Pancreas (tissue), 10 donors: Measurements from ENCODE around the gene PDS5B. TPM values are rescaled to one million over a fixed set of nuclear protein-coding genes. Genes with fewer than 3 reads are reported as not detected.

ENCODE experiments used
- ATAC-seq, 4 donors: fragments of 200-7000 bp; cut with Tn5 transposase; one replicate each; pipeline versions ENCODE4 v1.8.0 to v1.9.1; 2020; ENCODE audit warnings: mild to moderate bottlenecking in 4 of 4, moderate library complexity in 4 of 4
- DNase-seq, 6 donors: peaks; one replicate each; pipeline ENCODE4 v3.0.0-alpha.2; 2020
- FAIRE-seq: peaks from 2 replicates; lab custom pipeline; 2012; peaks lifted over from hg19 to GRCh38; lab: Jason Lieb, UNC
- H3K27ac ChIP-seq, 4 donors: fragments of 200-600 bp; sonication (generic); 1 replicate in 3 of 4; 2 replicates in 1 of 4; pipeline versions ENCODE4 v1.5.0 to v1.8.0; 2020
- H3K27me3 ChIP-seq, 4 donors: fragments of 200-600 bp; one replicate each; pipeline ENCODE4 v1.8.0; 2021
- H3K36me3 ChIP-seq, 3 donors: fragments of 200-600 bp; sonication (generic) in 1 of 3; one replicate each; pipeline versions ENCODE4 v1.5.0 to v1.8.0; 2020 to 2021
- H3K4me1 ChIP-seq, 3 donors: fragments of 200-600 bp; one replicate each; pipeline ENCODE4 v1.8.0; 2021
- H3K4me3 ChIP-seq, 4 donors: fragments of 200-600 bp; sonication (generic) in 2 of 4; one replicate each; pipeline versions ENCODE4 v1.5.0 to v1.8.0; 2020 to 2021
- H3K9me3 ChIP-seq, 4 donors: fragments of 200-600 bp; one replicate each; pipeline ENCODE4 v1.8.0; 2021
- CTCF ChIP-seq, 4 donors: fragments of 200-600 bp; sonication (generic) in 3 of 4; IDR thresholded peaks; one replicate each; pipeline versions ENCODE4 v1.5.0 to v1.8.0; 2021; ENCODE audit warnings: antibody characterized with exemption in 4 of 4
- WGBS, 2 donors: extraction: QIAGEN DNeasy Blood & Tissue Kit; methylation state at CpG; one replicate each; pipeline ENCODE4 v1.1.7; 2013; 5-methylcytosine and 5-hydroxymethylcytosine counted together
- intact Hi-C, 3 donors: fragments of 100-400 bp; cut with DNase I; formaldehyde crosslinking; loops; one replicate each; pipeline versions ENCODE4 v1.11.1 to v1.14.2; 2022
- polyA plus RNA-seq, 2 donors: library from polyadenylated mRNA; stranded (reverse); fragments of 200-250 nt; gene quantifications; one replicate each; pipeline ENCODE4 v1.2.3, GENCODE V29; 2013
- total RNA-seq, 6 donors: library from RNA; stranded (reverse); fragmentation: NEBNext Ultra II Directional in 4 of 6; extraction: Animal tissue kit (Norgen Biotek cat#: 25700) in 4 of 6; gene quantifications; one replicate each; pipeline versions ENCODE4 v1.2.1 to v1.2.4, GENCODE V29; 2021 to 2023
- donor health status: healthy with polysubstance abuse.
- donor health status: DM: no; HTN: no; CAD: no; lungs with moderate emphysema.
- donor health status: DM: no; HTN: no; CAD: no.
- donor health status: control.
- donor health status: control.
- donor health status: Bipolar disorder and iron deficiency.
- donor health status: DM: yes; HTN: yes; CAD: no.
- donor health status: DM: no; HTN: no; CAD: no.
- donor health status: DM: no; HTN: no; CAD: no.
- donor health status: DM: yes; HTN: yes; CAD: no.

PDS5B gene
- total and polyA plus RNA-seq, 8 donors, result 2.9 to 19.9 (median 11.0) TPM

- no peaks in the 10 kb centered on the region for H3K27me3 ChIP-seq
- no peak for ATAC-seq
- WGBS, 2 donors, result 45 to 49% methylated on average over 5 of the region's 5 CpGs
- no peak for TF ChIP-seq CTCF (IDR thresholded peaks at IDR 0.05)
- intact Hi-C loops, result loop anchor here in 1 of 3 donors (5.0 kb wide), 1 partner anchor 49 kb away; no protein-coding TSS in a partner anchor
- no peak for DNase-seq
- no peak for FAIRE-seq
- H3K4me3 ChIP-seq, result no peak overlapping the region
- no peaks in the 10 kb centered on the region for H3K36me3 ChIP-seq
- H3K9me3 ChIP-seq, result no peaks in the 10 kb centered on the region
- peak overlapping the region in 1 of 4 donors; percentile 17 for H3K27ac ChIP-seq
- peaks cover 4 to 15% (median 6%) of the 10 kb centered on the region in 3 donors for H3K4me1 ChIP-seq
Measured at GRCh38 chr13:32588736-32589135, 2.5 kb downstream of the PDS5B start.

GRCh38 chr13:32589471-32589870 is 3.2 kb downstream of the PDS5B start:
- Histone ChIP-seq H3K9me3 (no peaks in the 10 kb centered on the region), H3K36me3 (no peaks in the 10 kb centered on the region), H3K4me3 (no peak overlapping the region), H3K27ac (no peak overlapping the region), H3K4me1 (peaks cover 4 to 15% (median 6%) of the 10 kb centered on the region in 3 donors), H3K27me3 (no peaks in the 10 kb centered on the region)
- DNase-seq (no peak), ATAC-seq (no peak), FAIRE-seq (no peak)
- intact Hi-C loops, result loop anchor here in 1 of 3 donors (5.0 kb wide), 1 partner anchor 48 kb away; no protein-coding TSS in a partner anchor
- WGBS, 2 donors, result 61 to 68% methylated on average over 8 of the region's 8 CpGs
- TF ChIP-seq CTCF (IDR thresholded peaks at IDR 0.05), result no peak

- Histone ChIP-seq H3K4me3 (no peak overlapping the region), H3K4me1 (peaks cover 4 to 15% (median 6%) of the 10 kb centered on the region in 3 donors), H3K9me3 (no peaks in the 10 kb centered on the region), H3K36me3 (no peaks in the 10 kb centered on the region), H3K27ac (no peak overlapping the region), H3K27me3 (no peaks in the 10 kb centered on the region)
- FAIRE-seq (no peak), ATAC-seq (no peak), DNase-seq (no peak)
- WGBS, 2 donors, result 68 to 83% methylated on average over 2 of the region's 2 CpGs
- intact Hi-C loops, result loop anchor here in 1 of 3 donors (5.0 kb wide), 1 partner anchor 47 kb away; no protein-coding TSS in a partner anchor
- TF ChIP-seq CTCF (IDR thresholded peaks at IDR 0.05), result no peak
Measured at GRCh38 chr13:32590266-32590665, 4.0 kb downstream of the PDS5B start.

GRCh38 chr13:32592082-32592481 is 5.8 kb downstream of the PDS5B start:
- no peak for TF ChIP-seq CTCF (IDR thresholded peaks at IDR 0.05)
- ATAC-seq, result no peak
- Histone ChIP-seq H3K27ac (no peak overlapping the region), H3K36me3 (no peaks in the 10 kb centered on the region), H3K4me1 (peaks cover 4 to 15% (median 6%) of the 10 kb centered on the region in 3 donors), H3K4me3 (no peak overlapping the region), H3K27me3 (no peaks in the 10 kb centered on the region), H3K9me3 (no peaks in the 10 kb centered on the region)
- intact Hi-C loops, result loop anchor here in 1 of 3 donors (5.0 kb wide), 1 partner anchor 45 kb away; no protein-coding TSS in a partner anchor
- FAIRE-seq, result no peak
- no peak for DNase-seq
- WGBS, 2 donors, result 94 to 96% methylated on average over 8 of the region's 8 CpGs

GRCh38 chr13:32594157-32594738 is 8.0 kb downstream of the PDS5B start:
- Histone ChIP-seq H3K27me3 (no peaks in the 10 kb centered on the region), H3K36me3 (no peaks in the 10 kb centered on the region), H3K27ac (no peak overlapping the region), H3K4me3 (no peak overlapping the region), H3K9me3 (no peaks in the 10 kb centered on the region), H3K4me1 (no peaks in the 10 kb centered on the region)
- no peak for ATAC-seq
- intact Hi-C loops, result loop anchor here in 1 of 3 donors (5.0 kb wide), 1 partner anchor 43 kb away; no protein-coding TSS in a partner anchor
- FAIRE-seq, result no peak
- no peak for DNase-seq
- no peak for TF ChIP-seq CTCF (IDR thresholded peaks at IDR 0.05)
